Effector memory CD8-positive, alpha-beta T cell (primary cell): ENCODE results near the gene MON1A.

Experiments used
- ATAC-seq: fragments of 150-1000 bp; cut with Tn5 transposase; replicated peaks from 2 replicates; pipeline ENCODE4 v1.10.0; 2021; ENCODE audit warnings: mild to moderate bottlenecking, moderate library complexity
- DNase-seq, 3 experiments: peaks; one replicate each; pipeline ENCODE4 v3.0.0; 2021
- H3K27ac Mint-ChIP-seq, 2 donors: one replicate each; pipeline ENCODE4 v1.8.0; 2022; ENCODE audit warnings: mild to moderate bottlenecking in 2 of 2, mixed read lengths in 2 of 2, moderate library complexity in 2 of 2
- H3K27me3 Mint-ChIP-seq, 2 donors: one replicate each; pipeline ENCODE4 v1.8.0; 2022; ENCODE audit warnings: mixed read lengths in 2 of 2
- H3K36me3 Mint-ChIP-seq: one replicate; pipeline ENCODE4 v1.8.0; 2022; ENCODE audit warnings: mild to moderate bottlenecking, moderate library complexity, mixed read lengths; ENCODE audit not compliant: insufficient read depth
- H3K4me1 Mint-ChIP-seq, 2 donors: one replicate each; pipeline ENCODE4 v1.8.0; 2022; ENCODE audit warnings: low read depth in 2 of 2, mixed read lengths in 2 of 2
- H3K4me3 Mint-ChIP-seq, 2 donors: one replicate each; pipeline ENCODE4 v1.8.0; 2022; ENCODE audit warnings: mild to moderate bottlenecking in 2 of 2, mixed read lengths in 2 of 2, moderate library complexity in 2 of 2
- H3K9me3 Mint-ChIP-seq, 2 donors: one replicate each; pipeline ENCODE4 v1.8.0; 2022; ENCODE audit warnings: mixed read lengths in 2 of 2

Gene MON1A

GRCh38 chr3:49868862-49869466 lies 60.6 kb downstream of the MON1A start:
- Mint-ChIP-seq H3K9me3 (no peaks in the 10 kb centered on the region), H3K36me3 (peaks cover 3% of the 10 kb centered on the region), H3K27me3 (peaks cover 45 to 71% of the 10 kb centered on the region in 2 donors), H3K27ac (no peak overlapping the region), H3K4me1 (peaks cover 10 to 12% of the 10 kb centered on the region in 2 donors), H3K4me3 (peak overlapping the region; percentile 52 to 61)
- DNase-seq (no peak), ATAC-seq (no peak)

- peak in 1 of 3 experiments; percentile 20 for DNase-seq
- H3K27ac Mint-ChIP-seq: no peak overlapping the region
- H3K36me3 Mint-ChIP-seq: peaks cover 3% of the 10 kb centered on the region
- no peaks in the 10 kb centered on the region for H3K9me3 Mint-ChIP-seq
- H3K4me3 Mint-ChIP-seq: peak overlapping the region in 1 of 2 donors; percentile 61
- peaks cover 8 to 12% of the 10 kb centered on the region in 2 donors for H3K4me1 Mint-ChIP-seq
- H3K27me3 Mint-ChIP-seq: peaks cover 51 to 79% of the 10 kb centered on the region in 2 donors
- peak; percentile 27 for ATAC-seq
Observed at GRCh38 chr3:49867871-49868321, 61.7 kb downstream of the MON1A start.

- ATAC-seq (no peak), DNase-seq (no peak)
- peaks cover 6 to 12% of the 10 kb centered on the region in 2 donors for H3K4me1 Mint-ChIP-seq
- H3K27ac Mint-ChIP-seq: no peak overlapping the region
- no peaks in the 10 kb centered on the region for H3K9me3 Mint-ChIP-seq
- peak overlapping the region in 1 of 2 donors; percentile 61 for H3K4me3 Mint-ChIP-seq
- H3K36me3 Mint-ChIP-seq: peaks cover 3% of the 10 kb centered on the region
- H3K27me3 Mint-ChIP-seq: peaks cover 53 to 83% of the 10 kb centered on the region in 2 donors
Observed at GRCh38 chr3:49867400-49867799, 62.2 kb downstream of the MON1A start.

- H3K4me1 Mint-ChIP-seq: peaks cover 0 to 5% of the 10 kb centered on the region in 2 donors
- H3K4me3 Mint-ChIP-seq: no peak overlapping the region
- H3K36me3 Mint-ChIP-seq: peaks cover 3% of the 10 kb centered on the region
- DNase-seq (no peak), ATAC-seq (no peak)
- no peaks in the 10 kb centered on the region for H3K9me3 Mint-ChIP-seq
- H3K27me3 Mint-ChIP-seq: peaks cover 51 to 78% of the 10 kb centered on the region in 2 donors
- no peak overlapping the region for H3K27ac Mint-ChIP-seq
Observed at GRCh38 chr3:49865198-49865784, 64.3 kb downstream of the MON1A start.

GRCh38 chr3:49864505-49864904 lies 65.1 kb downstream of the MON1A start:
- Mint-ChIP-seq H3K4me1 (peaks cover 0 to 3% of the 10 kb centered on the region in 2 donors), H3K9me3 (no peaks in the 10 kb centered on the region), H3K27ac (no peak overlapping the region), H3K36me3 (peaks cover 3% of the 10 kb centered on the region), H3K27me3 (peaks cover 51 to 75% of the 10 kb centered on the region in 2 donors), H3K4me3 (no peak overlapping the region)
- no peak for DNase-seq
- ATAC-seq: no peak

GRCh38 chr3:49859576-49860305 lies 69.9 kb downstream of the MON1A start:
- Mint-ChIP-seq H3K4me1 (peaks cover 5 to 7% of the 10 kb centered on the region in 2 donors), H3K27ac (no peak overlapping the region), H3K36me3 (no peaks in the 10 kb centered on the region), H3K4me3 (no peak overlapping the region), H3K9me3 (no peaks in the 10 kb centered on the region), H3K27me3 (peaks cover 13 to 32% of the 10 kb centered on the region in 2 donors)
- no peak for ATAC-seq
- no peak for DNase-seq
